OCI-LY1 (cell line): Measurements from ENCODE around the gene ACACA.
"Not testable (repeated sequence)": the region's sequence is repeated elsewhere in the genome, so short reads cannot be mapped to it uniquely, and the experiment has no call there.

ENCODE experiments used
- H2AFZ ChIP-seq: fragments of 200-600 bp; sonication (generic), shearing (Covaris generic); 2 replicates; pipeline ENCODE4 v1.6.0; 2014; ENCODE audit warnings: antibody characterized with exemption, mild to moderate bottlenecking, low read length
- H3F3A ChIP-seq: fragments of 200-600 bp; sonication (generic), shearing (Covaris generic); 2 replicates; pipeline ENCODE4 v1.6.0; 2014; ENCODE audit warnings: mild to moderate bottlenecking, antibody characterized with exemption, low read length, moderate library complexity; ENCODE audit not compliant: insufficient read depth
- H3K27ac ChIP-seq: fragments of 200-600 bp; sonication (generic); 2 replicates; pipeline ENCODE4 v1.5.1; 2014; ENCODE audit warnings: low read length, mixed run types, mild to moderate bottlenecking, low read depth; ENCODE audit not compliant: poor library complexity, severe bottlenecking
- H3K27me3 ChIP-seq: fragments of 200-600 bp; sonication (generic); 2 replicates; pipeline ENCODE4 v1.6.0; 2014; ENCODE audit warnings: antibody characterized with exemption, mild to moderate bottlenecking, low read length, moderate library complexity; ENCODE audit not compliant: insufficient read depth
- H3K36me3 ChIP-seq: fragments of 200-600 bp; sonication (generic); 2 replicates; pipeline ENCODE4 v1.6.1; 2014; ENCODE audit warnings: mild to moderate bottlenecking, antibody characterized with exemption, low read length, moderate library complexity, mixed read lengths; ENCODE audit not compliant: insufficient read depth
- H3K4me1 ChIP-seq: fragments of 200-600 bp; sonication (generic); 2 replicates; pipeline ENCODE4 v1.5.1; 2014; ENCODE audit warnings: mild to moderate bottlenecking, low read length, moderate library complexity; ENCODE audit not compliant: insufficient read depth, severe bottlenecking
- H3K4me2 ChIP-seq: fragments of 200-600 bp; sonication (generic), shearing (Covaris generic); 2 replicates; pipeline ENCODE4 v1.6.1; 2014; ENCODE audit warnings: low read length
- H3K4me3 ChIP-seq: fragments of 200-600 bp; sonication (generic); 2 replicates; pipeline ENCODE4 v1.5.1; 2014; ENCODE audit warnings: low read length, low read depth, mild to moderate bottlenecking, mixed read lengths; ENCODE audit not compliant: poor library complexity, severe bottlenecking
- H3K79me2 ChIP-seq: fragments of 200-600 bp; shearing (Covaris generic); 2 replicates; pipeline ENCODE4 v1.6.1; 2016; ENCODE audit warnings: mixed run types, low read length, mixed read lengths; ENCODE audit not compliant: insufficient read depth
- H3K9ac ChIP-seq: fragments of 200-600 bp; sonication (generic), shearing (Covaris generic); 2 replicates; pipeline ENCODE4 v1.6.1; 2014; ENCODE audit warnings: mild to moderate bottlenecking, low read length, mixed read lengths
- H3K9me2 ChIP-seq: fragments of 200-600 bp; sonication (generic), shearing (Covaris generic); 2 replicates; pipeline ENCODE4 v1.6.1; 2014; ENCODE audit warnings: low read depth, mild to moderate bottlenecking, low read length, mixed read lengths
- H3K9me3 ChIP-seq: fragments of 200-600 bp; shearing (Covaris generic); 2 replicates; pipeline ENCODE4 v1.6.1; 2014; ENCODE audit warnings: low read length, mixed read lengths
- H4K20me1 ChIP-seq: fragments of 200-600 bp; sonication (generic), shearing (Covaris generic); 2 replicates; pipeline ENCODE4 v1.6.0; 2016; ENCODE audit warnings: mild to moderate bottlenecking, low read length; ENCODE audit not compliant: insufficient read depth
- EZH2 ChIP-seq: fragments of 200-600 bp; sonication (generic), shearing (Covaris generic); IDR thresholded peaks from 2 replicates; pipeline ENCODE4 v1.8.0; 2017; ENCODE audit warnings: borderline replicate concordance, mixed run types, mild to moderate bottlenecking, antibody characterized with exemption, low read length, moderate library complexity, mixed read lengths
- TF ChIP-seq, protein P1 (sequence below): fragments of 200-600 bp; sonication (generic), shearing (Covaris generic); IDR thresholded peaks from 2 replicates; pipeline ENCODE4 v1.5.1; 2017; ENCODE audit warnings: mild to moderate bottlenecking, antibody characterized with exemption, low read length, moderate library complexity, mixed read lengths

ACACA gene

DNA sequence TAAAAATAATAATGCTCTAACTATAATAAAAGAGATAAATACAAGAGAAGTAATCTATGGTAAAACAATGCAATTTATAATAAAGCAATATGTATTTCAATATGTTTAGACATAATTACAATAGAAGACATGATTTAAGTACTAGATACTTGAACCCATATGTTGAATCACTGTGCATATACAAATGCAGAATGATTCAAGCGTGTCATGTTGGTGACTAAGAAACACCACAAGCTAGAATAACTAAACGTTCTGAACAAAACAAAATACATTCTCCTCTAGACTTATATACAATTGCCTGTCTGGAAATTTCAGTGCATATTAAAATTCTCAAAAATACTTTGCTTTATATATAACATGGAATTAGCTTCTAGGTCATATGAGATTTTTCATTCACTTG is 11.2 kb upstream of the ACACA start:
- Histone ChIP-seq H3K4me1 (no peaks in the 10 kb centered on the region), H3F3A (no peaks in the 10 kb centered on the region), H3K27ac (no peak overlapping the region), H3K9me3 (no peaks in the 10 kb centered on the region), H3K4me2 (no peak overlapping the region), H4K20me1 (no peaks in the 10 kb centered on the region), H3K27me3 (no peaks in the 10 kb centered on the region), H3K36me3 (peaks cover 54% of the 10 kb centered on the region), H3K9me2 (no peaks in the 10 kb centered on the region), H2AFZ (no peak overlapping the region), H3K79me2 (no peaks in the 10 kb centered on the region), H3K9ac (no peak overlapping the region), H3K4me3 (no peak overlapping the region)
- TF ChIP-seq, protein P1, sequence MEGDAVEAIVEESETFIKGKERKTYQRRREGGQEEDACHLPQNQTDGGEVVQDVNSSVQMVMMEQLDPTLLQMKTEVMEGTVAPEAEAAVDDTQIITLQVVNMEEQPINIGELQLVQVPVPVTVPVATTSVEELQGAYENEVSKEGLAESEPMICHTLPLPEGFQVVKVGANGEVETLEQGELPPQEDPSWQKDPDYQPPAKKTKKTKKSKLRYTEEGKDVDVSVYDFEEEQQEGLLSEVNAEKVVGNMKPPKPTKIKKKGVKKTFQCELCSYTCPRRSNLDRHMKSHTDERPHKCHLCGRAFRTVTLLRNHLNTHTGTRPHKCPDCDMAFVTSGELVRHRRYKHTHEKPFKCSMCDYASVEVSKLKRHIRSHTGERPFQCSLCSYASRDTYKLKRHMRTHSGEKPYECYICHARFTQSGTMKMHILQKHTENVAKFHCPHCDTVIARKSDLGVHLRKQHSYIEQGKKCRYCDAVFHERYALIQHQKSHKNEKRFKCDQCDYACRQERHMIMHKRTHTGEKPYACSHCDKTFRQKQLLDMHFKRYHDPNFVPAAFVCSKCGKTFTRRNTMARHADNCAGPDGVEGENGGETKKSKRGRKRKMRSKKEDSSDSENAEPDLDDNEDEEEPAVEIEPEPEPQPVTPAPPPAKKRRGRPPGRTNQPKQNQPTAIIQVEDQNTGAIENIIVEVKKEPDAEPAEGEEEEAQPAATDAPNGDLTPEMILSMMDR = no peak
- no peak for TF ChIP-seq EZH2

DNA sequence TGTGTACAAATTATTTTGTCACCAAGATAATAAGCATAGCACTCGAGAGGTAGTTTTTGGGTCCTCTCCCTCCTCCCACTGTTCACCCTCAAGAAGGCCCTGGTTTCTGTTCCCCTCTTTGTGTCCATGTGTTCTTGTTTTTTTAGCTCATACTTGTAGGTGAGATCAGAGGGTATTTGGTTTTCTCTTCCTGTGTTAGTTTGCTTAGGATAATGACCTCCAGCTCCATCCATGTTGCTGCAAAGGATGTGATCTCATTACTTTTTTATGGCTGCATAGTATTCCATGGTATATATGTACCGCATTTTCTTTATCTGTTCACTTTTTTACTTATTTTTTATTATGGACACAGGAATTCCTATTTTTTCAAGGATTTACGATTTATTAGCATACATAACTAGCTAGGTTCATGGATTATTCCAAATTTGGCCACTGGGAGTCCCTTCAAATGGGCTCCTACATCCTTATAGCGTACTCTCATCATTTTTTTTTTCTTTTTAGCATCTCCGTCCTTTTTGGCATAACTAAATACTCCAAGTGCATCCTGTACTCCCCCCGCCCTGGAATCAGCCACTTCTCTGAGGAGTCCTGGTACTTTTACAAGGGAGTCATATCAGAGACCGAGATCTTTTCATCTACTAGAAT is 7.4 kb upstream of the ACACA start:
- Histone ChIP-seq H3K79me2 (no peaks in the 10 kb centered on the region), H3K36me3 (peaks cover 66% of the 10 kb centered on the region), H2AFZ (no peak overlapping the region), H3K27me3 (no peaks in the 10 kb centered on the region), H3F3A (no peaks in the 10 kb centered on the region), H4K20me1 (no peaks in the 10 kb centered on the region), H3K9me3 (no peaks in the 10 kb centered on the region), H3K9me2 (no peaks in the 10 kb centered on the region), H3K4me3 (no peak overlapping the region), H3K4me1 (no peaks in the 10 kb centered on the region), H3K4me2 (no peak overlapping the region), H3K9ac (no peak overlapping the region), H3K27ac (no peak overlapping the region)
- no peak for TF ChIP-seq EZH2
- TF ChIP-seq, protein P1 = peak; percentile 13; the same call in 1 of the 2 replicates

DNA sequence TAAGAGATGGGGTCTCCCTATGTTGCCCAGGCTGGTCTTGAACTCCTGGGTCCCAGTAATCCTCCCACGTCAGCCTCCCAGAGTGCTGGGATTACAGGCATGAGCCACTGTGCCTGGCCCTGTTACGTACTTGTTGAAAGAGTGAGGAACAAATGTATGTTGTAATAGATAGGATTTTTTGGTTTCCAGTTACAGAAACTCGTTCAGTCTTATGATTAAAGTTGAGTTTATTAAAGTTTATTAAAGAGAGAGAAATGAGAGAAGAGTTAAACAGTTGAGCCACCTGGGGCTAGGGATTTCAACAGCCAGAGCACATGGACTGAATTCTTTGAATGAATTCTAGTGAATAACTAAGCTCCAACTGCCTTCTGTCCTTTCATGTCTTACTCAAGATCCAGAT is 3.7 kb upstream of the ACACA start:
- H3K79me2 ChIP-seq = peaks cover 6% of the 10 kb centered on the region
- H2AFZ ChIP-seq = no peak overlapping the region
- H4K20me1 ChIP-seq = no peaks in the 10 kb centered on the region
- H3F3A ChIP-seq = no peaks in the 10 kb centered on the region
- H3K9me2 ChIP-seq = no peaks in the 10 kb centered on the region
- H3K9me3 ChIP-seq = no peaks in the 10 kb centered on the region
- TF ChIP-seq, protein P1 = no peak
- TF ChIP-seq EZH2 = no peak
- no peak overlapping the region for H3K9ac ChIP-seq
- no peak overlapping the region for H3K27ac ChIP-seq
- H3K4me2 ChIP-seq = no peak overlapping the region
- H3K4me3 ChIP-seq = no peak overlapping the region
- H3K27me3 ChIP-seq = no peaks in the 10 kb centered on the region
- peaks cover 17% of the 10 kb centered on the region for H3K4me1 ChIP-seq
- H3K36me3 ChIP-seq = peaks cover 53% of the 10 kb centered on the region

DNA sequence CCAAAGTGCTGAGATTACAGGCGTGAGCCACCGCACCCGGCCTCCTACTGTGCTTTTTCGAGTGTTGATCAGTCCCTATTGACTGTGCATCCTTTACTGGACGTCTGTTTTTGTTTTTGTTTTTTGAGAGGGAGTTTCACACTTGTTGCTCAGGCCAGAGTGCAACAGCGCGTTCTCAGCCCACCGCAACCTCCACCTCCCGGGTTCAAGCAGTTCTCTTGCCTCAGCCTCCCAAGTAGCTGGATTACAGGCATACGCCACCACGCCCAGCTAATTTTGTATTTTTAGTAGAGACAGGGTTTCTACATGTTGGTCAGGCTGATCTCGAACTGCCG is 1.5 kb upstream of the ACACA start:
- not testable (repeated sequence) for H3K9ac ChIP-seq, H4K20me1 ChIP-seq, H3K9me3 ChIP-seq, H2AFZ ChIP-seq, H3K79me2 ChIP-seq, H3K27ac ChIP-seq, H3K9me2 ChIP-seq, H3F3A ChIP-seq, H3K27me3 ChIP-seq
- Histone ChIP-seq H3K4me2 (peak overlapping the region; percentile 82; the same call in 1 of the 2 replicates), H3K4me3 (peak overlapping the region; percentile 75), H3K36me3 (peaks cover 34% of the 10 kb centered on the region), H3K4me1 (peaks cover 30% of the 10 kb centered on the region)
